Keratinocyte (primary cell): ENCODE data around the gene RABEP1.

Source experiments
- CTCF ChIP-seq, 3 experiments: IDR thresholded peaks in 1 of 3; conservative IDR thresholded peaks in 1 of 3; optimal IDR thresholded peaks in 1 of 3; 2 replicates in 2 of 3; 3 replicates in 1 of 3; pipeline versions ENCODE3 to v1.5.1; 2011; ENCODE audit warnings: low read length in 3 of 3, mild to moderate bottlenecking in 3 of 3, moderate library complexity in 2 of 3, control low read depth in 1 of 3, inconsistent platforms in 1 of 3; ENCODE audit not compliant: insufficient read depth in 2 of 3; ENCODE audit errors: extremely low read depth in 1 of 3
- EZH2 ChIP-seq: IDR thresholded peaks from one replicate; pipeline ENCODE4 v1.6.1; 2012; ENCODE audit warnings: inconsistent platforms, mild to moderate bottlenecking, low read length, moderate library complexity

- TF ChIP-seq CTCF (optimal IDR thresholded peaks at IDR 0.05 in 1 of 3, IDR thresholded peaks at IDR 0.05 in 1 of 3, conservative IDR thresholded peaks at IDR 0.05 in 1 of 3; ENCODE audit: extremely low read depth in 1 of 3, insufficient read depth in 2 of 3, low read length in 3 of 3) = peak; percentile 29 to 54 (median 41)
- TF ChIP-seq EZH2 = no peak
These were observed 140.4 kb downstream of the RABEP1 start for GRCh38 chr17:5422505-5422904.
